Jurkat, Clone E6-1 (cell line): ENCODE measurements around the gene GLRX.

Experiments used
- DNase-seq: peaks from one replicate; pipeline ENCODE4 v3.0.0-alpha.2; 2011; ENCODE audit warnings: low read depth, low spot score
- H3K4me3 ChIP-seq: 2 replicates; pipeline ENCODE4 v1.5.1; 2011; ENCODE audit warnings: mild to moderate bottlenecking, low read length, control low read depth, moderate library complexity

GLRX gene

GRCh38 chr5:95836544-95836943, 14.0 kb upstream of the GLRX start:
- H3K4me3 ChIP-seq: no peak overlapping the region
- DNase-seq: no peak

GRCh38 chr5:95835682-95836385, 13.3 kb upstream of the GLRX start:
- H3K4me3 ChIP-seq: no peak overlapping the region
- DNase-seq: no peak

- no peak for DNase-seq
- no peak overlapping the region for H3K4me3 ChIP-seq
These were observed 10.1 kb upstream of the GLRX start for GRCh38 chr5:95832664-95833063.

GRCh38 chr5:95830226-95830625, 7.7 kb upstream of the GLRX start:
- H3K4me3 ChIP-seq: no peak overlapping the region
- no peak for DNase-seq

GRCh38 chr5:95827892-95828246, 5.3 kb upstream of the GLRX start:
- no peak for DNase-seq
- H3K4me3 ChIP-seq: no peak overlapping the region

GRCh38 chr5:95826949-95827891, 4.7 kb upstream of the GLRX start:
- H3K4me3 ChIP-seq: no peak overlapping the region
- DNase-seq: no peak

- no peak for DNase-seq
- H3K4me3 ChIP-seq: no peak overlapping the region
These were observed 3.0 kb upstream of the GLRX start for GRCh38 chr5:95825495-95825894.

- DNase-seq: no peak
- H3K4me3 ChIP-seq: peak overlapping the region; percentile 67
These were observed 2.2 kb upstream of the GLRX start for GRCh38 chr5:95824747-95825146.

GRCh38 chr5:95823738-95824609, 1.4 kb upstream of the GLRX start:
- peak; percentile 96 for DNase-seq
- peak overlapping the region; percentile 67 for H3K4me3 ChIP-seq

GRCh38 chr5:95823218-95823737, 752 bp upstream of the GLRX start:
- H3K4me3 ChIP-seq: peak overlapping the region; percentile 67
- peak; percentile 64 for DNase-seq

GRCh38 chr5:95822043-95822541, 434 bp downstream of the GLRX start:
- H3K4me3 ChIP-seq: peak overlapping the region; percentile 67
- no peak for DNase-seq

- no peak for DNase-seq
- H3K4me3 ChIP-seq: peak overlapping the region; percentile 67
These were observed 1.2 kb downstream of the GLRX start for GRCh38 chr5:95821110-95822021.

GRCh38 chr5:95818181-95819147, 4.1 kb downstream of the GLRX start:
- no peak for DNase-seq
- H3K4me3 ChIP-seq: no peak overlapping the region

GRCh38 chr5:95817430-95817829, 5.1 kb downstream of the GLRX start:
- no peak for DNase-seq
- no peak overlapping the region for H3K4me3 ChIP-seq

GRCh38 chr5:95816776-95817175, 5.8 kb downstream of the GLRX start:
- DNase-seq: no peak
- no peak overlapping the region for H3K4me3 ChIP-seq

GRCh38 chr5:95816341-95816740, 6.2 kb downstream of the GLRX start:
- no peak overlapping the region for H3K4me3 ChIP-seq
- no peak for DNase-seq

GRCh38 chr5:95815155-95815729, 7.3 kb downstream of the GLRX start:
- DNase-seq: no peak
- no peak overlapping the region for H3K4me3 ChIP-seq
